Thyroid gland (tissue), 4 donors: Measurements from ENCODE around the gene TRUB2. TPM values are rescaled to one million over a fixed set of nuclear protein-coding genes. Genes with fewer than 3 reads are reported as not detected.

ENCODE experiments used
- DNase-seq, 2 donors: peaks; one replicate each; pipeline ENCODE4 v3.0.0-alpha.2; 2019
- H3K27ac ChIP-seq, 3 donors: fragments of 200-600 bp; sonication (generic); 1 replicate in 2 of 3; 2 replicates in 1 of 3; pipeline ENCODE4 v1.5.1; 2016 to 2019; ENCODE audit warnings: mild to moderate bottlenecking in 1 of 3, moderate library complexity in 1 of 3
- H3K27me3 ChIP-seq: fragments of 200-600 bp; sonication (generic); one replicate; pipeline ENCODE4 v1.5.1; 2019
- H3K36me3 ChIP-seq, 2 donors: fragments of 200-600 bp; sonication (generic); one replicate each; pipeline ENCODE4 v1.5.1; 2016 to 2019
- H3K4me1 ChIP-seq, 2 donors: fragments of 200-600 bp; sonication (generic); one replicate each; pipeline ENCODE4 v1.5.1; 2017 to 2019
- H3K4me3 ChIP-seq, 3 donors: fragments of 200-600 bp; sonication (generic); replicated peaks in 1 of 3; 1 replicate in 2 of 3; 2 replicates in 1 of 3; pipeline ENCODE4 v1.5.1; 2016; ENCODE audit warnings: mild to moderate bottlenecking in 1 of 3
- H3K9me3 ChIP-seq: fragments of 200-600 bp; sonication (generic); one replicate; pipeline ENCODE4 v1.5.1; 2017
- POLR2A ChIP-seq, 2 donors: fragments of 450-650 bp; IDR thresholded peaks; one replicate each; pipeline ENCODE4 v1.6.1; 2017; ENCODE audit warnings: antibody characterized with exemption in 2 of 2, mild to moderate bottlenecking in 2 of 2, moderate library complexity in 1 of 2
- WGBS, 2 donors: methylation state at CpG; one replicate each; pipeline ENCODE4 v1.1.5; 2017; 5-methylcytosine and 5-hydroxymethylcytosine counted together
- intact Hi-C: fragments of 100-400 bp; cut with DNase I; formaldehyde crosslinking; loops from one replicate; pipeline ENCODE4 v1.15.1; 2023
- total RNA-seq, 4 donors: library from RNA; depleted of rRNA; stranded (reverse); fragments of >200 nt; gene quantifications; one replicate each; pipeline ENCODE4 v1.2.3, GENCODE V29; 2016
- TF ChIP-seq, protein P1 (sequence below), 6 experiments: fragments of 200-600 bp in 3 of 6; fragments of 450-650 bp in 3 of 6; sonication (generic) in 3 of 6; IDR thresholded peaks; one replicate each; pipeline ENCODE4 v1.5.1; 2016 to 2019; ENCODE audit warnings: antibody characterized with exemption in 6 of 6, mild to moderate bottlenecking in 2 of 6, inconsistent platforms in 1 of 6, moderate library complexity in 1 of 6

TRUB2 gene
- total RNA-seq, 4 donors from 2014 or later, result 8.3 to 19.2 (median 16.6) TPM

DNA sequence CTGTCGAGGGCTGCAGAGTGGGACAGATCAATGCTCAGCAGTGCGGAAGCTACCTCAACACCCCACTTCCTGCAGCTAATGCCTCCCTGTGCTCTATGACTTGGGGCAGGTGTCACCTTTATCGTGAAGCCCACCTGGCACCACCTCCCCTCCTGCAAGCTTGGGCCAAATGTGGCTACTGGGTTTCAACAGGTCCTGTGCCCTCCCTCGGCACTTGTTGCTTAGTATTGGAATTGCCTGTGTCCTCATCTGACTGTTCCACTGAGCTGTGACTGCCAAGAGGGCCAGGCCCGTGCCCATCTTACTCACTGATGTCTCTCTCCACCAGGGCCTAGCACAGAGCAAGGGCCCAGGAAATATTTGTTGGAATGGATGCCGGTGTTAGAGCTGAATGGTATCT lies 27.5 kb upstream of the TRUB2 start:
- TF ChIP-seq, protein P1, sequence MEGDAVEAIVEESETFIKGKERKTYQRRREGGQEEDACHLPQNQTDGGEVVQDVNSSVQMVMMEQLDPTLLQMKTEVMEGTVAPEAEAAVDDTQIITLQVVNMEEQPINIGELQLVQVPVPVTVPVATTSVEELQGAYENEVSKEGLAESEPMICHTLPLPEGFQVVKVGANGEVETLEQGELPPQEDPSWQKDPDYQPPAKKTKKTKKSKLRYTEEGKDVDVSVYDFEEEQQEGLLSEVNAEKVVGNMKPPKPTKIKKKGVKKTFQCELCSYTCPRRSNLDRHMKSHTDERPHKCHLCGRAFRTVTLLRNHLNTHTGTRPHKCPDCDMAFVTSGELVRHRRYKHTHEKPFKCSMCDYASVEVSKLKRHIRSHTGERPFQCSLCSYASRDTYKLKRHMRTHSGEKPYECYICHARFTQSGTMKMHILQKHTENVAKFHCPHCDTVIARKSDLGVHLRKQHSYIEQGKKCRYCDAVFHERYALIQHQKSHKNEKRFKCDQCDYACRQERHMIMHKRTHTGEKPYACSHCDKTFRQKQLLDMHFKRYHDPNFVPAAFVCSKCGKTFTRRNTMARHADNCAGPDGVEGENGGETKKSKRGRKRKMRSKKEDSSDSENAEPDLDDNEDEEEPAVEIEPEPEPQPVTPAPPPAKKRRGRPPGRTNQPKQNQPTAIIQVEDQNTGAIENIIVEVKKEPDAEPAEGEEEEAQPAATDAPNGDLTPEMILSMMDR (IDR thresholded peaks at IDR 0.05), result no peak
- TF ChIP-seq POLR2A (IDR thresholded peaks at IDR 0.05), result no peak
- 97 to 100% methylated on average over 6 of the region's 6 CpGs for WGBS, 2 donors
- Histone ChIP-seq H3K4me3 (no peak overlapping the region), H3K36me3 (peaks cover 38 to 53% of the 10 kb centered on the region in 2 donors), H3K27me3 (no peaks in the 10 kb centered on the region), H3K27ac (no peak overlapping the region), H3K4me1 (no peaks in the 10 kb centered on the region), H3K9me3 (no peaks in the 10 kb centered on the region)
- intact Hi-C loops, result no loop called here
- no peak for DNase-seq

DNA sequence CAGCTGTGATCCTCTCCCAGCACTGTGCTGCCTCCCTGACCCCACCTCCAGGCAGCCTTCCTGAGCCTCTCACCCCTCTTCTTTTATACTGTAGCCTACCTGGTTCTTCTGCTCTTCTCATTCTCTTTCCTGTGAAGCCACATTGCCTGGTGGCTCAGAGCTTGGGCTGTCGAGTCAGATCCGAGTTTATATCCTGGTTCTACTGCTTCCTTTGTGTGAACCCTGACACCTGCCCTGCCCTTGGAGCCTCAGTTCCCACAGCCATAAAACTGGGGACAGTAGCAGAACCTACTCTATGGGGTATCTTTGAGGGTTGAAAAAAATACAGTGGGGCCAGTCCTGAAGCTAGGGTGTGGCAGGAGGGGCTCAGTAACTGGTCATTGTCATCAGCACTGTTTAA lies 26.9 kb upstream of the TRUB2 start:
- intact Hi-C loops, result no loop called here

DNA sequence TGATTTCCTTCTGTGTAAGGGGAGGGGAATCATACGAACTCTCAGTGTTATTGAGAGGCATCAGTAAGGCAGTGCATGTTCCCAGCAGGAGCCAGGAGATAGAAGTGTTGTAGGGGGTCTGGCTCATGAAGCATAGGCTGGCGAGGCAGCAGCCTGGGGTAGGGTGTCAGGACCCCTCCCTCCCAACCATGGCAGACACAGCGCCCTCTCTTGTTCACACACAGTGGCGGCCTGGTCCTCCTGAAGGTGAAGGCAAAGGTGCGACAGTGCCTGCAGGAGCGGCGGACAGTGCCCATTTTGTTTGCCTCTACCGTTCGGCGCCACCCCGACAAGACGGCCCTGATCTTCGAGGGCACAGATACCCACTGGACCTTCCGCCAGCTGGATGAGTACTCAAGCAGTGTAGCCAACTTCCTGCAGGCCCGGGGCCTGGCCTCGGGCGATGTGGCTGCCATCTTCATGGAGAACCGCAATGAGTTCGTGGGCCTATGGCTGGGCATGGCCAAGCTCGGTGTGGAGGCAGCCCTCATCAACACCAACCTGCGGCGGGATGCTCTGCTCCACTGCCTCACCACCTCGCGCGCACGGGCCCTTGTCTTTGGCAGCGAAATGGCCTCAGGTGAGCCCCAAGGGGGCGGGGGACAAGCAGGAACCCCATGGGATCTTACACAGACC lies 22.8 kb upstream of the TRUB2 start:
- intact Hi-C loops, result no loop called here
- DNase-seq, result no peak
- H3K36me3 ChIP-seq, result peaks cover 39 to 51% of the 10 kb centered on the region in 2 donors
- TF ChIP-seq, protein P1 (IDR thresholded peaks at IDR 0.05), result no peak
- TF ChIP-seq POLR2A (IDR thresholded peaks at IDR 0.05), result no peak
- H3K27me3 ChIP-seq, result no peaks in the 10 kb centered on the region
- 94 to 97% methylated on average over 18 to 23 of the region's 28 CpGs for WGBS, 2 donors
- H3K9me3 ChIP-seq, result no peaks in the 10 kb centered on the region
- peaks cover 0 to 10% of the 10 kb centered on the region in 2 donors for H3K4me1 ChIP-seq
- H3K27ac ChIP-seq, result no peak overlapping the region
- no peak overlapping the region for H3K4me3 ChIP-seq

More for the DNA sequence above, 26.9 kb upstream of the TRUB2 start:
- no peak overlapping the region for H3K27ac ChIP-seq
- 93 to 95% methylated on average over 2 of the region's 2 CpGs for WGBS, 2 donors
- no peaks in the 10 kb centered on the region for H3K4me1 ChIP-seq
- no peaks in the 10 kb centered on the region for H3K9me3 ChIP-seq
- no peak overlapping the region for H3K4me3 ChIP-seq
- H3K36me3 ChIP-seq, result peaks cover 38 to 54% of the 10 kb centered on the region in 2 donors
- TF ChIP-seq, protein P1 (IDR thresholded peaks at IDR 0.05), result no peak
- no peak for TF ChIP-seq POLR2A (IDR thresholded peaks at IDR 0.05)
- no peaks in the 10 kb centered on the region for H3K27me3 ChIP-seq
- DNase-seq, result no peak

DNA sequence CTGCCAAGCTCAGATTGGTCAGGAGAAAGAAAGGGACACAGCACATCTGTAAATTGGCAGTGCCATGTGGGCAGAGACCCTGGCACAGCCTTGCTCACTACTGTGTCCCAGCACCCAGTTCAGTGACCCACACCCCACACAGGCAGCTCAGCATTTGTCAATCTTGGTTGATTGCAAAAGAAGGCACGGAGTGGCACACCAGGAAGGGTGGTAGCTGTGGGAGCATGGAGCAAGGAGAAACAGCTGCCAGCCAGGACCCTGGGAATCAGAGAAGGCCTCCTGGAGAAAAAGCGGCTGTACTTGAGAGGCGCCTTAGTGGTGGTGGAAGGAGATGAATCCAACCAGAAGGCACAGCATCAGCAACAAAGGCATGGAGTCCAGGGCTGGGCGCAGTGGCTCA lies 21.6 kb upstream of the TRUB2 start:
- Histone ChIP-seq H3K27me3 (no peaks in the 10 kb centered on the region), H3K36me3 (peaks cover 35 to 45% of the 10 kb centered on the region in 2 donors), H3K27ac (no peak overlapping the region), H3K4me3 (no peak overlapping the region), H3K9me3 (no peaks in the 10 kb centered on the region), H3K4me1 (peaks cover 0 to 15% of the 10 kb centered on the region in 2 donors)
- no peak for DNase-seq
- TF ChIP-seq POLR2A (IDR thresholded peaks at IDR 0.05), result no peak
- TF ChIP-seq, protein P1 (IDR thresholded peaks at IDR 0.05), result no peak
- 95 to 100% methylated on average over 4 of the region's 4 CpGs for WGBS, 2 donors
- intact Hi-C loops, result no loop called here

DNA sequence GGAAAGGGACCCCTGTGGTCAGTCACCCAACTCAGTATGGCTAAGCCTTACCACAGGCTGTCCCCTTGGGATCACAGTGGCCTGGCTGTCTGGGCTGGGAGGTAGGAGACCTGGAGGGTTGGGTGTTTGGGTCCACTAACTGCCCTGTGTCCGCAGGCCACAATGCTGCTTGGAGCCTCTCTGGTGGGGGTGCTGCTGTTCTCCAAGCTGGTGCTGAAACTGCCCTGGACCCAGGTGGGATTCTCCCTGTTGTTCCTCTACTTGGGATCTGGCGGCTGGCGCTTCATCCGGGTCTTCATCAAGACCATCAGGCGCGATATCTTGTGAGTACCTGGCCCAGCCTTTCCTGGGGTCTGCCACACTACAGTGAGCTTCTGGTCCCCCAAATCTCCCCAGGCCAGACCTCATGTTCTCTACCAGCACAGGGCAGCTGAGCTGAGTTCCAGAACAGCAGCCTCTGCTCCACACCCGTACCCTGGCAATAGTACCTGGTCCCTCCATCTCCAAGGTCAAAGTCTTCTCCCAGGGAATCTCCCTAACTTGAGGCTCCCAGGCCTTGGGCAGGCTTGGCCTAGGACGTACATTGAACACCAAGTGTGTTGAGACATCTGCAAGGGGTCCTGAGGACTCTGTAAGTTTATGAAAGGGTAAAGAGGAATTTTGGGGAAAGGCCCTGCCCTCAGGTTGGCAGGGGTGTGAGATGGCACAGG lies 20.9 kb upstream of the TRUB2 start:
- Histone ChIP-seq H3K4me3 (no peak overlapping the region), H3K4me1 (peaks cover 0 to 18% of the 10 kb centered on the region in 2 donors), H3K36me3 (peaks cover 28 to 38% of the 10 kb centered on the region in 2 donors), H3K27me3 (no peaks in the 10 kb centered on the region), H3K9me3 (no peaks in the 10 kb centered on the region), H3K27ac (no peak overlapping the region)
- TF ChIP-seq POLR2A (IDR thresholded peaks at IDR 0.05), result no peak
- TF ChIP-seq, protein P1 (IDR thresholded peaks at IDR 0.05), result no peak
- DNase-seq, result no peak
- intact Hi-C loops, result no loop called here
- 90 to 93% methylated on average over 6 to 8 of the region's 8 CpGs for WGBS, 2 donors
